AG04449 (cell line): Measurements from ENCODE around the gene PROKR2.

ENCODE experiments used
- CTCF ChIA-PET: fragments of 350-600 bp; formaldehyde crosslinking; extraction: SDS; loops from one replicate; lab custom pipeline; 2021; ENCODE audit warnings: antibody characterized with exemption; lab: Yijun Ruan, JAX
- POLR2A ChIA-PET: fragments of 400-600, 350-600 bp; formaldehyde crosslinking; extraction: SDS; loops from one replicate; lab custom pipeline; 2020; ENCODE audit warnings: antibody characterized with exemption, inconsistent platforms; lab: Yijun Ruan, JAX
- DNase-seq: peaks from one replicate; pipeline ENCODE4 v3.0.0-alpha.2; 2010; ENCODE audit warnings: low read depth, low spot score
- H3K4me3 ChIP-seq: 2 replicates; pipeline ENCODE4 v1.5.1; 2011; ENCODE audit warnings: low read depth, mild to moderate bottlenecking, control low read depth, low read length
- CTCF ChIP-seq: IDR thresholded peaks from one replicate; pipeline ENCODE4 v1.5.1; 2011; ENCODE audit warnings: mild to moderate bottlenecking, moderate library complexity, low read length, control low read depth, inconsistent platforms; ENCODE audit not compliant: insufficient read depth; ENCODE audit errors: missing control alignments

Gene PROKR2

GRCh38 chr20:5309971-5310370 is 6.8 kb downstream of the PROKR2 start:
- no peak for TF ChIP-seq CTCF
- ChIA-PET POLR2A (no interaction called here), CTCF (no interaction called here)
- DNase-seq = no peak
- no peak overlapping the region for H3K4me3 ChIP-seq

DNA sequence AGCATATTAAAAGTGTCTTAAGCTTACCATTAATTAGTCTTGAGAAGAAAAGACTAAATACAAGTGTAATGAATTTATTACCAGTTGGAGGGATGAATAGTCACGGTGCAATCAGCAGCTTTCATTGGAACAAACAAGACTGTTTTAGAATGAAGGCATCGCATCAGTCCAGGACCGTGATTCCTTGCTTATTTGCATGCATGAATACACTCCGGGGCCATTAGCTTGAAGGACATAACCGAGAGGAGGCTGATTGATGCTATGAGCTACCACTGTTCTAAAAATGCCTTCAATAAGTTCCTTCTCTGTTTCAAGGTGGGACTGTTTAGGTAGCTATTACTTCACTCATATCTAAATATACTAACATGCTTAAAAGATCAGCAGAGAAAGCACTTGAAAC is 17.9 kb downstream of the PROKR2 start:
- TF ChIP-seq CTCF = no peak
- ChIA-PET CTCF (no interaction called here), POLR2A (no interaction called here)
- no peak for DNase-seq
- no peak overlapping the region for H3K4me3 ChIP-seq

GRCh38 chr20:5297280-5298004 is 19.3 kb downstream of the PROKR2 start:
- H3K4me3 ChIP-seq = no peak overlapping the region
- ChIA-PET POLR2A (no interaction called here), CTCF (no interaction called here)
- DNase-seq = no peak
- TF ChIP-seq CTCF = no peak

DNA sequence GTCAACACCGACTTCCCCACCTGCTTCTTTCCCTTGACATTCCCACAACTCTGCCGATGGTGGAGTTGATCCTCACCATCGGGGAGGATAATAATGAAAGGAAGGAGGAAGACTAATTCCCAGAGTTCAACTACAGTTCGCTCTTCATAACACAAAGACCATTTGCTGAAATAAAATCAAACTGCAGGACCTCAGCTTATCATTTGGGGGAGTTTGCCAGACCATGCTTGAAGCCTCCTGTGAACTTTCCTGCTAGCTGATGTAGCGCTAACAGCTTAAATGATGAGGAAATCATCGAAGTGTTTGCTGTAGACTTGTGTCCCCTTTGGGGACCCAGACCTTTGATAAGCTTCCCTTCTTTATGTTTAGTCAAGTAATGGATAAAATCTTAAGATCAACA is 26.2 kb downstream of the PROKR2 start:
- ChIA-PET CTCF (interaction anchor here (1.3 kb wide), 1 partner anchor 157 kb away, joined by 3 read pairs; no protein-coding TSS in a partner anchor), POLR2A (no interaction called here)
- no peak for TF ChIP-seq CTCF
- DNase-seq = no peak
- no peak overlapping the region for H3K4me3 ChIP-seq

- ChIA-PET CTCF (no interaction called here), POLR2A (no interaction called here)
- H3K4me3 ChIP-seq = no peak overlapping the region
- no peak for TF ChIP-seq CTCF
- DNase-seq = no peak
These were observed 34.2 kb downstream of the PROKR2 start for GRCh38 chr20:5282561-5282960.

- CTCF ChIA-PET = no interaction called here
- POLR2A ChIA-PET = no interaction called here
- no peak for TF ChIP-seq CTCF
- H3K4me3 ChIP-seq = no peak overlapping the region
- DNase-seq = no peak
These were observed 37.1 kb downstream of the PROKR2 start for GRCh38 chr20:5279661-5280060.
